Measurements from ENCODE around the gene IL1RAPL1. TPM values are rescaled to one million over a fixed set of nuclear protein-coding genes. Genes with fewer than 3 reads are reported as not detected.

IL1RAPL1 gene
- total and polyA plus RNA-seq, 2 donors (not counting 3 experiments of a cell fraction or from before 2014, with no cell fraction given), result 0.79 to 1.3 TPM

- dilution Hi-C loops (cut with MboI; ENCODE audit: extremely low pct_ligation_motif_present, low sequenced_read_pairs) (no loop called here), intact Hi-C loops (cut with micrococcal nuclease) (no loop called here)
- DNase-seq (ENCODE audit: low read depth, low spot score) (no peak), FAIRE-seq (no peak)
- H3K4me2 ChIP-seq (ENCODE audit: insufficient read depth, low read length), result no peak overlapping the region
- H3K4me3 ChIP-seq (replicated peaks in 1 of 3; ENCODE audit: insufficient read depth in 1 of 3, low read depth in 1 of 3, low read length in 3 of 3), result no peak overlapping the region
- TF ChIP-seq JUN (IDR thresholded peaks at IDR 0.05; ENCODE audit: borderline replicate concordance, insufficient read depth, insufficient read length, low read depth), result no peak
- TF ChIP-seq GATA2 (IDR thresholded peaks at IDR 0.05; ENCODE audit: insufficient read depth, insufficient read length, low read depth, low read length), result no peak
- no peak for TF ChIP-seq EZH2 (IDR thresholded peaks at IDR 0.05; ENCODE audit: borderline replicate concordance, low read depth, low read length, severe bottlenecking)
- TF ChIP-seq CTCF (IDR thresholded peaks at IDR 0.05; ENCODE audit: extremely low read depth in 1 of 2, insufficient read depth in 1 of 2, low read depth in 1 of 2, low read length in 2 of 2), result no peak
- no peak for TF ChIP-seq POLR2A (IDR thresholded peaks at IDR 0.05; ENCODE audit: low read depth, low read length)
- no peak for TF ChIP-seq FOS (IDR thresholded peaks at IDR 0.05; ENCODE audit: borderline replicate concordance, insufficient read depth, low read length)
- no peak for TF ChIP-seq MYC (IDR thresholded peaks at IDR 0.05; ENCODE audit: low read depth, low read length)
- TF ChIP-seq POLR2AphosphoS5 (IDR thresholded peaks at IDR 0.05; ENCODE audit: insufficient read depth, low read depth, low read length), result no peak
- TF ChIP-seq MAX (IDR thresholded peaks at IDR 0.05; ENCODE audit: insufficient read depth, insufficient read length), result no peak
- ChIA-PET CTCF (no interaction called here), POLR2A (no interaction called here)
- H3K27me3 ChIP-seq (ENCODE audit: control insufficient read depth in 2 of 2, insufficient read depth in 2 of 2, low read length in 2 of 2), result no peaks in the 10 kb centered on the region
- H3K36me3 ChIP-seq (ENCODE audit: control insufficient read depth in 2 of 2, extremely low read depth in 1 of 2, insufficient read depth in 2 of 2, low read length in 2 of 2), result no peaks in the 10 kb centered on the region
- no peaks in the 10 kb centered on the region for H3K4me1 ChIP-seq (ENCODE audit: control insufficient read depth, extremely low read depth, insufficient read depth, low read length)
- no peak overlapping the region for H2AFZ ChIP-seq (ENCODE audit: low read depth, low read length)
- no peaks in the 10 kb centered on the region for H3K9me3 ChIP-seq (replicated peaks; ENCODE audit: control insufficient read depth, insufficient read depth, low read length)
- H3K27ac ChIP-seq (ENCODE audit: insufficient read depth, low read depth, low read length), result no peak overlapping the region
- H3K79me2 ChIP-seq (ENCODE audit: control insufficient read depth, insufficient read depth, low read length), result no peaks in the 10 kb centered on the region
- no TSS peak for BruUV-seq (replicated peaks)
- H3K9me1 ChIP-seq (replicated peaks; ENCODE audit: control insufficient read depth, extremely low read depth, insufficient read depth, low read length), result no peaks in the 10 kb centered on the region
- no peak overlapping the region for H3K9ac ChIP-seq (replicated peaks; ENCODE audit: extremely low read depth, insufficient read depth, low read length)
- H4K20me1 ChIP-seq (replicated peaks; ENCODE audit: control insufficient read depth, extremely low read depth, insufficient read depth, low read length), result no peaks in the 10 kb centered on the region
Observed at GRCh38 chrX:29913647-29914046, 1326.4 kb downstream of the IL1RAPL1 start.

Data from endothelial cell of umbilical vein (primary cell).